GM18867 (cell line): Measurements from ENCODE around the gene MICOS13.
"Not testable (repeated sequence)": the region's sequence is repeated elsewhere in the genome, so short reads cannot be mapped to it uniquely, and the experiment has no call there.

Source experiments
- ATAC-seq: cut with Tn5 transposase; IDR thresholded peaks from one replicate; pipeline ENCODE4 v1.9.1; 2021; ENCODE audit warnings: mild to moderate bottlenecking, moderate library complexity; ENCODE audit not compliant: unreplicated experiment

MICOS13 gene

GRCh38 chr19:5680437-5681368, at the start of gene MICOS13, which contains the start of gene HSD11B1L:
Gene MICOS13 (minus strand): TSS chr19:5680516. CDS start chr19:5680486, 30 bp downstream.
Gene HSD11B1L (plus strand): TSS chr19:5681027. CDS start chr19:5684833, 3,806 bp downstream.
- ATAC-seq = peak; percentile 80

GRCh38 chr19:5727453-5728050, 47.2 kb upstream of the MICOS13 start:
- no peak for ATAC-seq

DNA sequence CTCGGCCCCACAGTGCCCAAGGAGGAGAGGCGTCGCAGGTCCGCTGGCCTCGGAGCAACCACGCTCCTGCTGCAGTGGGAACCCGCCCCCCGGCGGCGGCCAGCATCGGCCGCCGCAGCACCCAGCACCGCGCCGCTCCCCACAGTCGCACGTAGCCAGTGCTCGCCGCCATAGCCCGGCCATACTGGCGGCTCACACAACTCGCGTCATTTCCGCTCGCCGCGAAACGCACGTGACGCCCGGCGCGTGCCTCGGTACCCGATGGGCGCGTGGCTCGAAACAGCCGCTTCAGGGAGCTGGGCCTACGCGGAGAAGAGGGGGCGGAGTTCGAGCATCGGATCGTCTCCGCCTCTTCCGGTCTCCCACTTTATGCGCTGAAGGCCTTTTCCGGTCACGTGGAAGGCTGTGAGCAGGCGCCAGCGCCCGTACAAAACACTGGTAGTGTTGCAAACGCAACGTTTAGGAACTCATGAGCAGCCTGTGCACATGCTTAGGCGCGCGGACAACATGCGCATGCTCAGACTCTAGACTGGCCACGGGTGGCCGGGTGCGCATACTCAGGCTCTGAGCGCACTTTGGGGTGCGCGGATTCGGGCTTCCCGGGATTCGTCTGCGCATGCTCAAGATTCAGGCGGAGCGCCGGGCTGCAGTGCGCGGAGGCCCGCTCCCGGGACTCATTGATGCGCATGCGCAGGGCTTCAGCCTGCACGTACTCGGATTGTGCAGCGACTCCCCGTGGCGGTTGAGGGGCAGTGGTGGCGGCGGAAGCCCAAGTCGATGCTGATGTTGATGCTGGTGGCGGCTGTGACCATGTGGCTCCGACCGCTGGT, 39.9 kb upstream of the MICOS13 start, which contains the start of the genes CATSPERD and LONP1:
Gene CATSPERD (plus strand): TSS at position 677 of the 830 bp plus-strand sequence. CDS start 101 bp downstream, at position 778.
Gene LONP1 (minus strand): TSS at position 186 of the 830 bp plus-strand sequence. CDS start 14 bp downstream, at position 172.
- peak; percentile 80 for ATAC-seq

DNA sequence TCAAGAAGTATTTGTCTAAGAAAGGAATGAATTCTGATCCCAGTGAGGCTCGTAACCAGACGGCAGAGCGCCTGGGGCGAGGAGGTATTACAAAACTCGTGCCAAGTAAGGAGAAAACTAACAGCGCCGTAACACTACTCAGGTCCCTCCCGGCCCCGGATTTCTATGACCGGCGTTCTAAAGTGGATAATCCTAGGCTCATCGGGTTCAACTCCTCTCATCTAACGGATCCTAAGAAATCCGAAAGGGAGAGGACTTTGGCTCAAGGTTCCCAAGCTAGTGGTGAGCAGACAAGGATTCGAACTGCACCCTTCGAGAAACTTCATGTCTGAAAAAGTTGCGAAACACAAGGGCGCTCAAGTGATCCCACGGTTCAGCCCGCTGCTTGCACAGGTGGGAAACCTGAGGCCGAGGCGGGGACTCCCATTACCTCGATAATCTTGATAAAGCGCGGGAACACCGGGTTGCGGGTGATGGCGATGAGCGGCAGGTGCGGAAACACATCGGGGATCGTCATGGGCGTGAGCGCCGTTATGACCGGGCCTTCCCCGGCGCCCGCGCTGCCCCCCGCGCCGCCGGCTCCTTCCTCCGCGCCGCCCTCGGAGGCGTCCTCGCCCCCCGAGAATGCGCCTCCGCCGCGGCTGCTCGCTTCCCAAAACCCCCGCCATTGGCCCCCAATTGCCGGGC, 39.1 kb upstream of the MICOS13 start:
- no peak for ATAC-seq

GRCh38 chr19:5718579-5719273, 38.4 kb upstream of the MICOS13 start:
- no peak for ATAC-seq

GRCh38 chr19:5718037-5718578, 37.8 kb upstream of the MICOS13 start:
- no peak for ATAC-seq

DNA sequence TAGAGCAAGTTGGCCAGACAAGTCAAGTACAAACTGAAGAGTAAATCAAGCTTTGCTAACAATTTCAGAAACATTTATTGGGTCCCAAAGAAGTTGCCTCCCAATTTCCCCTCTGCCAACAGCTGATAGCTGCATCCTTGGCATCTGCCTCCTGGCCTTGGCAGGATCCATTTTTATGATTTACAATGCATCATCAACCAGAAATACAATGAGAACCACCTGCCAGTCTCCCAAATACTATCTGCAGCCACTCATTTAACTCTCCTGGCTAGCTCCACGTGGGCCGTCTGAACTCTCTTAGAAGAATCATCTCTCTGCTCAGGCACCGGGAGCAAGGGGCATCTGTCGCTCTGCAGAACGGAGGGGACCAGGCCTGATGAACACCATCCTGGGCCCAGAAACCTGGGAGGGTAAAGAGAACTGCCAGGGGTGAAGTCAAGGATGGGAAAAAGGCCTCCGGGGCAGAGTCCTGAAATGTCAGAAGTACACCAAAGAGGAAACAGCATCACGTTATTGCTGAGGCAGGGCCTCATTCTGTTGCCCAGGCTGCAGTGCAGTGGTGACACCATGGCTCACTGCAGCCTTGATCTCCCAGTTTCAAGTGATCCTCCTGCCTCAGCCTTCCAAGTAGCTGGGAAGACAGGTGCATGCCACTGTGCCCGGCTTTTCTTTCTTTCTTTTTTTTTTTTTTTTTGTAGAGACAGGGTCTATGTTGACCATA, 37.1 kb upstream of the MICOS13 start:
- ATAC-seq = no peak

DNA sequence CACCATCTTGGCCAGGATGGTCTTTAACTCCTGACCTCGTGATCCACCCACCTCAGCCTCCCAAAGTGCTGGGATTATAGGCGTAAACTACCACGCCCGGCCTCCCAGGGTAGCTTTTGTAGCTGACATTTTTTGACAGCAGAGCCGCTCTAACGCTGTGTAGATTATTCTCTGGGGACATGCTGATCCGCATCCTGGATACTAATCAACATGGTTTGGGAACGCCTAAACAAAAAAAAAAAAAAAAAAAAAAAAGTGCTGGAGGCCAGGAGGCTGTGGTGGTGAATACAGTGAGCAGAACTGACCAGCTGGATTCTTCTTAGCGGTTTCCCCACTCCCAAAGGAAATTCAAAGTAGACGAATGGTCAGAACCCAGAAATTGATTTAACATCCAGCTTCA, 34.5 kb upstream of the MICOS13 start:
- no peak for ATAC-seq

GRCh38 chr19:5713228-5713627, 32.9 kb upstream of the MICOS13 start:
- ATAC-seq = no peak

GRCh38 chr19:5711713-5712161, 31.4 kb upstream of the MICOS13 start:
- ATAC-seq = no peak

- ATAC-seq = no peak
Observed at GRCh38 chr19:5711025-5711424, 30.7 kb upstream of the MICOS13 start.

DNA sequence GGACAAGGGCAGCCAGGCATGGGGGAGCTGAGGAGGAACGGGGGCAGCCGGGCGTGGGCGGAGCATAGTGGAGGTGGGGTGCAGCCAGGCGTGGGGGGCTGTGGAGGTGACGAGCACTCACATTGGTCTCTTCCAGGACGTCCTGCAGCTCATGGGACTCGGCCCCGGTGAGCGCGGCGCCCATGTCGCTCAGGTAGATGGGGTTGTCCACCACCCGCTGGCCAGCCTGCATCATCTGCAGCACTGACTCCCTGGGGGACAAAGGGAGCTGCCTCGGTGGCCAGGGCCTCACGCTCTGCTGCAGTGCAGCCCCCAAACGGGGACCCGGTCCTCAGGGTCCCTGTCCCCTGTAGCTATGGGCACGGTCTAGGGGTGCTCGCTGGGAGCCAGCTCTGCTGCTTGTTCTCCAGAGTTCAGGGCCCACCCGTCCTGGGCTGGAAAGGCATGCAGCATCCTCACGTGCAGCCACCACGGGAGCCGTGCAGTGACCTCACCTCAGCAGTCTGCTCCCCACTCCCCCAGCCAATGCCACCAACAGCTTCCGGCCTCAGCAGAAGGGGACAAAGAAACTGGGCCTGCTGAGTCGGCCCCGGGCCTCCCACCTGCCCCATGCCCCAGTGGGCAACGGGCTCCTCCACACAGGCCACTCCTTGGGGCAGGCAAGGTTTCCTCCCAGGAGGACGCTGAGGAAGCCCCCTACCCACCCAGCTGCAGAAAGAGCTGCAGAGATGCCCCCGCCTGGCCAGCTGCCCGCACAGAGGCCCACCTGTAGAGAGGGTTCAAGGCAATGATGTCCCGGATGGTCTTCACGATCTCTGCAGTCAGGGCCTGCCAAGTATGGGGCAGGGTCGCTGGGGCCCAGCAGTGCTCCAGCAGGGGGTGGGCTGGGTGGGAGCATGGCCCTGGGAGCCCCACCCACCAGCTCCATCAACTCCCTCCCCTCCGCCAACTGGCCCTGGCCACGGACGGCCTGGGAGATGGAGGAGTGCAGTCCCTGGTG, 27.6 kb upstream of the MICOS13 start:
- no peak for ATAC-seq

DNA sequence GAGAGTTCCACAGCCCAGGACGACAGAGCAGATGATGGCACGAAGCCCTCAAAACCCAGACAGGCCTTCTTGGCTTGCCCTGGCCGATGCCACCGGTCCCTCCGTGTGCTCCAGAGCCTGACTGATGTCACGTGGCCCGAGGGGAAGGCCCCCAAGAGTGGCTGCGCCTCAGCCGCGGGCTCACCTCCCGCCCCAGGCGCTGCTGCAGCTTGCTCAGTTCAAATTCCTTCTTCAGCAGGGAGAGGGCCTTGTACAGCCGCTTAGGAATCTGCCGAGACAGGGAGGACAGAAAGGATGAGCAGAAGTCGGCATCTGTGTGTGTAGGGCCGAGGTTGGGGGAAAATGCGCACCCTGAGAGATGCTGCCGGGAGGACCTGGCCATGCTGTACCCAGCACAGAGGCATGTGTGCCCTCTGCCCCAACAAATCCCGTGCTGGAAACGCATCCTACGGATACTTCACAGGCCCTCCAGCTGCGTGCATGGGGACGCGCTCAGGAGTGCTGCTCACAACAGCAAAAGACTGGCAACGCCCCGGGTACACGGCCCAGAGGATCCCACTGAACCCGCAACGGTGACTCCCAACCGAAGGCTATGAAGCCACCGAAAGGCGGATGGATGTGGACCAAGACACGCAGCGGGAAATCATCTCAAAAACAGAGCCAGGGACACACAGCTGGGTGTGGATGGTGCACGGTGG, 26.7 kb upstream of the MICOS13 start:
- no peak for ATAC-seq

DNA sequence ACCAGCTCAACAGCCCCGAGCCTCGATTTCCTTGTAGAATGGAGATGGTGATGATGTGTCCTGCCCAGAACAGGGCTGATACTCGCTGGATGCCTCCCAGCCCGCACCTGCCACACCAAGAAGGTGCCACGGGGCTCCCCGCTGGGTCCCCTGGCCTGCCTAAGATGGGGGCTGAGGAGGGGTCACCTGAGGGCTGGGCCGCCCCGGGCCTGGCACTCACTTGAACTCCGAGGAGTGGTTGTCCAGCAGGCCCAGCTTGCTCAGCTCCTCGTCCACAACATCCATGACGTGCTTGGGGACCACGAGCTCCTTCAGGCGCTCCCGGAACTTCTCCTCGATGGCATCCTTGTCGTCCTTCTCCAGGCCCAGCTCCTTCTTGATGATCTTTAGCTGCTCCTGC, 25.2 kb upstream of the MICOS13 start:
- ATAC-seq = no peak

- no peak for ATAC-seq
Observed at GRCh38 chr19:5703819-5704818, 23.8 kb upstream of the MICOS13 start.

GRCh38 chr19:5702053-5702410, 21.7 kb upstream of the MICOS13 start:
- ATAC-seq = not testable (repeated sequence)
